Measurements from ENCODE around the gene RAB3A. TPM values are rescaled to one million over a fixed set of nuclear protein-coding genes. Genes with fewer than 3 reads are reported as not detected.

The RAB3A gene
- total and polyA plus RNA-seq, 9 of the 15 experiments (the other 6 are each of a cell fraction or from before 2014, with no cell fraction given), result 0.17 to 5.1 (median 0.90) TPM; not detected in 1

DNA sequence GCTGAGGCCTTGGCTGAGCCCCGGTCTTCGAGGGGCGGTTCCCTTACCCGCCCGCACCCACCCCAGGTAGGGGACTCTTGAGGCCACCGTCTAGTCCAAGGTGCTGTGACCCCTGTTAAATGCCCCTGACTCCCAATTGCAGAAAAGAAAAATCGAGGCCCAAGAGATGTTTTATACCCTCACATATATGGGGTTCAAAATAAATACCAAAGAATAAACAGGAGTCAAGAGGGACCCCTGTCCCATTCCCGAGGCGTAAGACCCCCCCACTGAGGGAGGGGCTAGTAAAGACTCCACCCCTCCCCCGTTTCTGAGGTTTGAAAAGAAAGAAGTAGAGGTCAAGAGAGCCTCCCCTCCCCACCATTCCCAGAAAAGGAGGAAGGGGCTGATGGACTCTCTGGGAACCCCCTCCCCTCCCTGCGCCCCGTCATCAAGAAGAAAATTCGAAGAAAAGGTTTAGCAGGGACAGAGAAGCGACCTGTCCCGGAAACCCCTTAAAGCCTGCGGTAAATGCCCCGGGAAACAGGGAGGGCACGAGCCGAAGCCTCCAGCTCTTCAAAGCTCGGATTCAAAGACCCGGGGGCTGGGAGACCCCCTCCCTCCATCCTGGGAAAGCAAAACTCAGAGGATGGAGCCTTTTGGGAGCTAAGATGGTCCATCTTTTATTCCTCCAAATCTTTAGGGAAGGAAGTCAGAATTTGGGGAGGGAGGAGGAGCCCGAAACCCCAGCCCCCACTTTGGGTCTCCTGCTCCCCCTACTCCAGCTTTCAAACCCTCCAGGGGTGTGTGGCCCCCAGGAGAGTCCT lies 755 bp upstream of the RAB3A start (continued):
- TF ChIP-seq HMG20B (CRISPR knock-in tag; IDR thresholded peaks at IDR 0.05) (no peak), ZNF778 (CRISPR knock-in tag; IDR thresholded peaks at IDR 0.05) (no peak), ADNP (tag; IDR thresholded peaks at IDR 0.05) (no peak), U2AF2 (optimal IDR thresholded peaks at IDR 0.05; ENCODE audit: low read depth, low read length) (no peak), EZH2 (IDR thresholded peaks at IDR 0.05; ENCODE audit: borderline replicate concordance, low read depth, low read length) (no peak), BACH1 (tag; IDR thresholded peaks at IDR 0.05) (no peak), FOSL1 (tag; conservative IDR thresholded peaks at IDR 0.05) (no peak), ZNF589 (CRISPR knock-in tag; IDR thresholded peaks at IDR 0.05; ENCODE audit: low read depth) (no peak), TAF1 (IDR thresholded peaks at IDR 0.05; ENCODE audit: control insufficient read depth, extremely low read depth, insufficient read depth, low read length, severe bottlenecking) (peak; percentile 53)
- TF ChIP-seq, protein P1, sequence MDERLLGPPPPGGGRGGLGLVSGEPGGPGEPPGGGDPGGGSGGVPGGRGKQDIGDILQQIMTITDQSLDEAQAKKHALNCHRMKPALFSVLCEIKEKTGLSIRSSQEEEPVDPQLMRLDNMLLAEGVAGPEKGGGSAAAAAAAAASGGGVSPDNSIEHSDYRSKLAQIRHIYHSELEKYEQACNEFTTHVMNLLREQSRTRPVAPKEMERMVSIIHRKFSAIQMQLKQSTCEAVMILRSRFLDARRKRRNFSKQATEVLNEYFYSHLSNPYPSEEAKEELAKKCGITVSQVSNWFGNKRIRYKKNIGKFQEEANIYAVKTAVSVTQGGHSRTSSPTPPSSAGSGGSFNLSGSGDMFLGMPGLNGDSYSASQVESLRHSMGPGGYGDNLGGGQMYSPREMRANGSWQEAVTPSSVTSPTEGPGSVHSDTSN (CRISPR knock-in tag; IDR thresholded peaks at IDR 0.05; ENCODE audit: low read depth), result no peak
- TF ChIP-seq, protein P1 (tag; conservative IDR thresholded peaks at IDR 0.05; ENCODE audit: low read depth), result no peak
- TF ChIP-seq, protein P2, sequence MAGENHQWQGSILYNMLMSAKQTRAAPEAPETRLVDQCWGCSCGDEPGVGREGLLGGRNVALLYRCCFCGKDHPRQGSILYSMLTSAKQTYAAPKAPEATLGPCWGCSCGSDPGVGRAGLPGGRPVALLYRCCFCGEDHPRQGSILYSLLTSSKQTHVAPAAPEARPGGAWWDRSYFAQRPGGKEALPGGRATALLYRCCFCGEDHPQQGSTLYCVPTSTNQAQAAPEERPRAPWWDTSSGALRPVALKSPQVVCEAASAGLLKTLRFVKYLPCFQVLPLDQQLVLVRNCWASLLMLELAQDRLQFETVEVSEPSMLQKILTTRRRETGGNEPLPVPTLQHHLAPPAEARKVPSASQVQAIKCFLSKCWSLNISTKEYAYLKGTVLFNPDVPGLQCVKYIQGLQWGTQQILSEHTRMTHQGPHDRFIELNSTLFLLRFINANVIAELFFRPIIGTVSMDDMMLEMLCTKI (IDR thresholded peaks at IDR 0.05; ENCODE audit: partially characterized antibody), result no peak
- TF ChIP-seq, protein P3, sequence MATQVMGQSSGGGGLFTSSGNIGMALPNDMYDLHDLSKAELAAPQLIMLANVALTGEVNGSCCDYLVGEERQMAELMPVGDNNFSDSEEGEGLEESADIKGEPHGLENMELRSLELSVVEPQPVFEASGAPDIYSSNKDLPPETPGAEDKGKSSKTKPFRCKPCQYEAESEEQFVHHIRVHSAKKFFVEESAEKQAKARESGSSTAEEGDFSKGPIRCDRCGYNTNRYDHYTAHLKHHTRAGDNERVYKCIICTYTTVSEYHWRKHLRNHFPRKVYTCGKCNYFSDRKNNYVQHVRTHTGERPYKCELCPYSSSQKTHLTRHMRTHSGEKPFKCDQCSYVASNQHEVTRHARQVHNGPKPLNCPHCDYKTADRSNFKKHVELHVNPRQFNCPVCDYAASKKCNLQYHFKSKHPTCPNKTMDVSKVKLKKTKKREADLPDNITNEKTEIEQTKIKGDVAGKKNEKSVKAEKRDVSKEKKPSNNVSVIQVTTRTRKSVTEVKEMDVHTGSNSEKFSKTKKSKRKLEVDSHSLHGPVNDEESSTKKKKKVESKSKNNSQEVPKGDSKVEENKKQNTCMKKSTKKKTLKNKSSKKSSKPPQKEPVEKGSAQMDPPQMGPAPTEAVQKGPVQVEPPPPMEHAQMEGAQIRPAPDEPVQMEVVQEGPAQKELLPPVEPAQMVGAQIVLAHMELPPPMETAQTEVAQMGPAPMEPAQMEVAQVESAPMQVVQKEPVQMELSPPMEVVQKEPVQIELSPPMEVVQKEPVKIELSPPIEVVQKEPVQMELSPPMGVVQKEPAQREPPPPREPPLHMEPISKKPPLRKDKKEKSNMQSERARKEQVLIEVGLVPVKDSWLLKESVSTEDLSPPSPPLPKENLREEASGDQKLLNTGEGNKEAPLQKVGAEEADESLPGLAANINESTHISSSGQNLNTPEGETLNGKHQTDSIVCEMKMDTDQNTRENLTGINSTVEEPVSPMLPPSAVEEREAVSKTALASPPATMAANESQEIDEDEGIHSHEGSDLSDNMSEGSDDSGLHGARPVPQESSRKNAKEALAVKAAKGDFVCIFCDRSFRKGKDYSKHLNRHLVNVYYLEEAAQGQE (IDR thresholded peaks at IDR 0.05; ENCODE audit: borderline replicate concordance), result no peak
- TF ChIP-seq, protein P3 (CRISPR knock-in tag; IDR thresholded peaks at IDR 0.05; ENCODE audit: low read depth), result 0 out of 2 replicates have a peak, but pooled peaks have one; percentile 19
